ENCODE results near the gene HBG2. TPM values are rescaled to one million over a fixed set of nuclear protein-coding genes. Genes with fewer than 3 reads are reported as not detected.

HBG2 gene
- total and polyA plus RNA-seq, 9 of the 15 experiments (the other 6 are each of a cell fraction or from before 2014, with no cell fraction given), result 1,626 to 58,619 (median 10,515) TPM

GRCh38 chr11:5275369-5276110, 21.0 kb upstream of the HBG2 start (continued):
- TF ChIP-seq ZBTB2 (IDR thresholded peaks at IDR 0.05) (peak; percentile 69; the same call in 1 of the 2 replicates), CBX8 (IDR thresholded peaks at IDR 0.05; ENCODE audit: borderline replicate concordance, extremely low read depth, low read depth, low read length, poor library complexity, severe bottlenecking) (no peak), NR3C1 (CRISPR knock-in tag; IDR thresholded peaks at IDR 0.05) (no peak), SMARCC2 (IDR thresholded peaks at IDR 0.05; ENCODE audit: low read depth) (peak; percentile 79), NONO (IDR thresholded peaks at IDR 0.05; ENCODE audit: low read depth in 2 of 2, low read length in 1 of 2) (no peak), HDAC3 (IDR thresholded peaks at IDR 0.05; ENCODE audit: borderline replicate concordance, partially characterized antibody) (peak; percentile 68), NFATC3 (IDR thresholded peaks at IDR 0.05) (no peak), RREB1 (CRISPR knock-in tag; IDR thresholded peaks at IDR 0.05) (no peak), HBP1 (CRISPR knock-in tag; IDR thresholded peaks at IDR 0.05) (no peak), ZNF696 (CRISPR knock-in tag; conservative IDR thresholded peaks at IDR 0.05) (no peak), CBFA2T2 (conservative IDR thresholded peaks at IDR 0.05) (peak; percentile 83), ZKSCAN1 (IDR thresholded peaks at IDR 0.05; ENCODE audit: low read depth, low read length) (no peak), HDAC8 (tag; IDR thresholded peaks at IDR 0.05) (no peak), AFF1 (IDR thresholded peaks at IDR 0.05; ENCODE audit: low read depth in 1 of 2, partially characterized antibody in 2 of 2) (peak; percentile 31 to 75)
